IMR-90 (cell line): ENCODE data around the gene SLC48A1. TPM values are rescaled to one million over a fixed set of nuclear protein-coding genes. Genes with fewer than 3 reads are reported as not detected.

ENCODE experiments used
- ATAC-seq: fragments of 200-7000 bp; cut with Tn5 transposase; 2 replicates; pipeline ENCODE4 v1.9.1; 2020; ENCODE audit warnings: low read depth, mild to moderate bottlenecking, moderate library complexity
- BruUV-seq: library from RNA; stranded (reverse); fragments of 400-500 nt; replicated peaks from 2 replicates; lab custom pipeline; 2021; lab: Mats Ljungman, UMichigan
- CTCF ChIA-PET: fragments of 300-600 bp; formaldehyde crosslinking; extraction: SDS; loops from one replicate; lab custom pipeline; 2021; ENCODE audit warnings: antibody characterized with exemption; lab: Yijun Ruan, JAX
- POLR2A ChIA-PET: fragments of 300-600 bp; sonication (Branson Sonifier 250); formaldehyde crosslinking; loops from one replicate; lab custom pipeline; 2022; ENCODE audit warnings: antibody characterized with exemption; ENCODE audit not compliant: unreplicated experiment; lab: Charles Lee
- DNase-seq: peaks from one replicate; pipeline ENCODE4 v3.0.0; 2013
- H2AFZ ChIP-seq: replicated peaks from 2 replicates; pipeline ENCODE3; 2013; ENCODE audit warnings: low read length, mild to moderate bottlenecking; ENCODE audit not compliant: poor library complexity
- H2AK5ac ChIP-seq: 2 replicates; pipeline ENCODE4 v1.6.1; 2013; ENCODE audit warnings: low read depth, low read length, inconsistent platforms
- H2AK9ac ChIP-seq: replicated peaks from 2 replicates; pipeline ENCODE3; 2013; ENCODE audit warnings: mild to moderate bottlenecking, low read depth, low read length, moderate library complexity; ENCODE audit not compliant: poor library complexity
- H2BK120ac ChIP-seq: 2 replicates; pipeline ENCODE4 v1.6.1; 2013; ENCODE audit warnings: low read depth, low read length, inconsistent platforms
- H2BK15ac ChIP-seq: 3 replicates; pipeline ENCODE4 v1.6.1; 2013; ENCODE audit warnings: low read depth, low read length, inconsistent platforms
- H2BK20ac ChIP-seq: 2 replicates; pipeline ENCODE4 v1.6.1; 2013; ENCODE audit warnings: low read depth, mild to moderate bottlenecking, inconsistent platforms, low read length, moderate library complexity
- H2BK5ac ChIP-seq: 2 replicates; pipeline ENCODE4 v1.6.1; 2013; ENCODE audit warnings: mild to moderate bottlenecking, low read depth, low read length, inconsistent platforms; ENCODE audit not compliant: poor library complexity, severe bottlenecking
- H3K14ac ChIP-seq: replicated peaks from 2 replicates; pipeline ENCODE4 v1.6.1; 2013; ENCODE audit warnings: low read depth, low read length, inconsistent platforms
- H3K18ac ChIP-seq: 2 replicates; pipeline ENCODE4 v1.6.1; 2013; ENCODE audit warnings: low read depth, low read length, control low read depth
- H3K23ac ChIP-seq: 2 replicates; pipeline ENCODE4 v1.6.1; 2013; ENCODE audit warnings: low read depth, low read length, inconsistent platforms
- H3K27ac ChIP-seq: 2 replicates; pipeline ENCODE4 v1.5.1; 2013; ENCODE audit warnings: mild to moderate bottlenecking, control low read depth, low read length; ENCODE audit not compliant: insufficient read depth
- H3K27me3 ChIP-seq: 2 replicates; pipeline ENCODE4 v1.6.1; 2013; ENCODE audit warnings: low read length; ENCODE audit not compliant: control insufficient read depth, insufficient read depth
- H3K36me3 ChIP-seq: 2 replicates; pipeline ENCODE4 v1.6.1; 2013; ENCODE audit warnings: low read length, mixed read lengths; ENCODE audit not compliant: control insufficient read depth, insufficient read depth
- H3K4ac ChIP-seq: 2 replicates; pipeline ENCODE4 v1.6.1; 2013; ENCODE audit warnings: low read depth, low read length, inconsistent platforms
- H3K4me1 ChIP-seq: 2 replicates; pipeline ENCODE4 v1.6.1; 2013; ENCODE audit warnings: low read length, mixed read lengths; ENCODE audit not compliant: control insufficient read depth, insufficient read depth
- H3K4me2 ChIP-seq: 2 replicates; pipeline ENCODE4 v1.6.1; 2013; ENCODE audit warnings: low read depth, mild to moderate bottlenecking, control low read depth, low read length, moderate library complexity
- H3K4me3 ChIP-seq: 2 replicates; pipeline ENCODE4 v1.5.1; 2013; ENCODE audit warnings: low read depth, mild to moderate bottlenecking, control low read depth, low read length, moderate library complexity; ENCODE audit not compliant: insufficient read depth
- H3K56ac ChIP-seq: 2 replicates; pipeline ENCODE4 v1.6.1; 2013; ENCODE audit warnings: low read length, inconsistent platforms; ENCODE audit not compliant: insufficient read depth; ENCODE audit errors: extremely low read depth
- H3K79me1 ChIP-seq, 2 experiments: 2 replicates each; pipeline ENCODE4 v1.6.1; 2013; ENCODE audit warnings: low read length in 2 of 2, inconsistent platforms in 1 of 2, low read depth in 1 of 2
- H3K9ac ChIP-seq: 2 replicates; pipeline ENCODE4 v1.6.1; 2013; ENCODE audit warnings: low read depth, low read length, control low read depth
- H3K9me1 ChIP-seq: 2 replicates; pipeline ENCODE4 v1.6.1; 2013; ENCODE audit warnings: low read length, inconsistent platforms; ENCODE audit not compliant: insufficient read depth
- H3K9me3 ChIP-seq: 2 replicates; pipeline ENCODE4 v1.6.1; 2013; ENCODE audit warnings: low read length; ENCODE audit not compliant: control insufficient read depth, insufficient read depth
- H4K20me1 ChIP-seq: 2 replicates; pipeline ENCODE4 v1.6.1; 2013; ENCODE audit warnings: low read length, inconsistent platforms; ENCODE audit not compliant: insufficient read depth
- H4K5ac ChIP-seq: 2 replicates; pipeline ENCODE4 v1.6.1; 2013; ENCODE audit warnings: mild to moderate bottlenecking, low read depth, low read length, control low read depth
- H4K8ac ChIP-seq, 2 experiments: 2 replicates each; pipeline ENCODE4 v1.6.1; 2013; ENCODE audit warnings: low read depth in 2 of 2, low read length in 2 of 2, control low read depth in 1 of 2, inconsistent platforms in 1 of 2
- H4K91ac ChIP-seq: 2 replicates; pipeline ENCODE4 v1.6.1; 2013; ENCODE audit warnings: low read depth, low read length, inconsistent platforms; ENCODE audit not compliant: insufficient read depth
- BHLHE40 ChIP-seq: fragments of 150-350 bp; IDR thresholded peaks from 2 replicates; pipeline ENCODE4 v1.6.1; 2016; ENCODE audit warnings: mild to moderate bottlenecking, low read depth, low read length
- CEBPB ChIP-seq: IDR thresholded peaks from 2 replicates; pipeline ENCODE4 v1.6.1; 2012; ENCODE audit warnings: low read depth, low read length, improper control_type of control experiment
- ELK1 ChIP-seq: fragments of 150-350 bp; IDR thresholded peaks from 2 replicates; pipeline ENCODE4 v1.6.1; 2016; ENCODE audit warnings: low read depth, mild to moderate bottlenecking, low read length, moderate library complexity, borderline replicate concordance
- FOS ChIP-seq: fragments of 150-350 bp; IDR thresholded peaks from 2 replicates; pipeline ENCODE4 v1.6.1; 2016; ENCODE audit warnings: low read depth, low read length
- MAFK ChIP-seq: IDR thresholded peaks from 2 replicates; pipeline ENCODE4 v1.6.1; 2012; ENCODE audit warnings: low read depth, low read length, improper control_type of control experiment
- MAZ ChIP-seq: IDR thresholded peaks from 2 replicates; pipeline ENCODE4 v1.6.1; 2012; ENCODE audit warnings: low read depth, mild to moderate bottlenecking, low read length, improper control_type of control experiment, moderate library complexity, borderline replicate concordance
- MXI1 ChIP-seq: IDR thresholded peaks from 2 replicates; pipeline ENCODE4 v1.6.1; 2012; ENCODE audit warnings: low read depth, mild to moderate bottlenecking, low read length, moderate library complexity, borderline replicate concordance
- NFE2L2 ChIP-seq: fragments of 150-350 bp; IDR thresholded peaks from 2 replicates; pipeline ENCODE4 v1.6.1; 2016; ENCODE audit warnings: low read depth, mild to moderate bottlenecking, low read length
- POLR2A ChIP-seq: IDR thresholded peaks from 2 replicates; pipeline ENCODE4 v1.6.1; 2012; ENCODE audit warnings: mild to moderate bottlenecking, low read depth, low read length
- RAD21 ChIP-seq: IDR thresholded peaks from 2 replicates; pipeline ENCODE4 v1.6.1; 2012; ENCODE audit warnings: low read length, improper control_type of control experiment
- RCOR1 ChIP-seq: IDR thresholded peaks from 2 replicates; pipeline ENCODE4 v1.6.1; 2012; ENCODE audit warnings: mild to moderate bottlenecking, low read length, improper control_type of control experiment; ENCODE audit not compliant: insufficient replicate concordance
- SMC3 ChIP-seq: fragments of 150-350 bp; IDR thresholded peaks from 2 replicates; pipeline ENCODE4 v1.6.1; 2016; ENCODE audit warnings: low read depth, mild to moderate bottlenecking, antibody characterized with exemption, low read length, moderate library complexity
- USF2 ChIP-seq: fragments of 150-350 bp; IDR thresholded peaks from 2 replicates; pipeline ENCODE4 v1.6.1; 2017; ENCODE audit warnings: mild to moderate bottlenecking, antibody characterized with exemption, low read length, low read depth
- WGBS, 2 experiments: methylation state at CpG; one replicate each; pipeline versions ENCODE4 v1.1.5 to v1.1.7; 2013; ENCODE audit warnings: missing lambda C conversion rate in 2 of 2; ENCODE audit not compliant: insufficient read length in 1 of 2; ENCODE audit errors: extremely low coverage in 2 of 2; 5-methylcytosine and 5-hydroxymethylcytosine counted together
- dilution Hi-C: fragments of 300-500 bp; cut with HindIII; formaldehyde crosslinking; loops from one replicate; pipeline ENCODE4 v1.14.3; 2018; ENCODE audit warnings: low sequenced_read_pairs; ENCODE audit not compliant: unreplicated experiment
- in situ Hi-C: fragments of 300-500 bp; cut with MboI; formaldehyde crosslinking; loops from 3 replicates; pipeline ENCODE4 v1.14.3; 2019; ENCODE audit warnings: low sequenced_read_pairs, inconsistent platforms, mixed read lengths
- intact Hi-C: fragments of 100-400 bp; cut with micrococcal nuclease; formaldehyde crosslinking; loops from 2 replicates; pipeline ENCODE4 v1.10.0; 2022
- polyA plus RNA-seq, 3 experiments: library from polyadenylated mRNA; depleted of rRNA; stranded (reverse); fragments of >200 nt; gene quantifications; 2 replicates each; pipeline ENCODE4 v1.2.3, GENCODE V29; 2012; ENCODE audit warnings: low replicate concordance in 1 of 3
- total RNA-seq: library from RNA; depleted of rRNA; stranded (reverse); fragments of >200 nt; gene quantifications from 2 replicates; pipeline ENCODE4 v1.2.3, GENCODE V29; 2012

SLC48A1 gene
- total and polyA plus RNA-seq, 2 of the 4 experiments (the other 2 are of a cell fraction) = 4.8 to 5.9 TPM

GRCh38 chr12:47798382-47798948, 25.4 kb downstream of the SLC48A1 start:
- H3K9me3 ChIP-seq = no peaks in the 10 kb centered on the region
- intact Hi-C loops = no loop called here
- ATAC-seq (no peak), DNase-seq (no peak)
- TF ChIP-seq MXI1 (no peak), MAFK (no peak), CEBPB (no peak), RAD21 (no peak), FOS (no peak), ELK1 (no peak), POLR2A (no peak), RCOR1 (no peak), USF2 (no peak), SMC3 (no peak), NFE2L2 (no peak), MAZ (no peak), BHLHE40 (no peak)
- no peak overlapping the region for H3K18ac ChIP-seq
- H4K8ac ChIP-seq = no peak overlapping the region
- no peak overlapping the region for H3K9ac ChIP-seq
- CTCF ChIA-PET = no interaction called here
- H3K4me2 ChIP-seq = no peak overlapping the region
- H3K9me1 ChIP-seq = peaks cover 10% of the 10 kb centered on the region; the same call in 1 of the 2 replicates
- H4K91ac ChIP-seq = no peak overlapping the region
- no peak overlapping the region for H2AFZ ChIP-seq
- H2BK5ac ChIP-seq = no peak overlapping the region
- peaks cover 23 to 62% of the 10 kb centered on the region in 2 experiments for H3K79me1 ChIP-seq
- H3K4me1 ChIP-seq = peaks cover 16% of the 10 kb centered on the region; the same call in 1 of the 2 replicates
- in situ Hi-C loops = no loop called here
- H3K36me3 ChIP-seq = peaks cover 51% of the 10 kb centered on the region
- no peak overlapping the region for H4K5ac ChIP-seq
- no peak overlapping the region for H2BK120ac ChIP-seq
- H3K4ac ChIP-seq = no peak overlapping the region
- no peak overlapping the region for H3K23ac ChIP-seq
- H3K56ac ChIP-seq = no peak overlapping the region
- H4K20me1 ChIP-seq = peaks cover 65% of the 10 kb centered on the region
- no peak overlapping the region for H2AK5ac ChIP-seq
- no peaks in the 10 kb centered on the region for H3K27me3 ChIP-seq
- H3K14ac ChIP-seq = no peak overlapping the region
- WGBS, 2 experiments = 98% methylated on average over 8 of the region's 17 CpGs; no CpG with 5 or more reads in 1 of the 2 experiments
- BruUV-seq = no TSS peak
- no peak overlapping the region for H2AK9ac ChIP-seq
- H3K4me3 ChIP-seq = no peak overlapping the region
- dilution Hi-C loops = no loop called here
- no peak overlapping the region for H2BK20ac ChIP-seq
- POLR2A ChIA-PET = no interaction called here
- no peak overlapping the region for H2BK15ac ChIP-seq
- H3K27ac ChIP-seq = no peak overlapping the region
